Tibial nerve (tissue), 4 donors: ENCODE data around the gene LGR5.

Experiments
- CTCF ChIP-seq, 5 experiments: fragments of 200-600 bp in 3 of 5; fragments of 450-650 bp in 2 of 5; sonication (generic) in 3 of 5; IDR thresholded peaks; one replicate each; pipeline ENCODE4 v1.5.1; 2016 to 2019; ENCODE audit warnings: antibody characterized with exemption in 5 of 5, mild to moderate bottlenecking in 3 of 5, moderate library complexity in 2 of 5
- EP300 ChIP-seq, 2 donors: sonication (generic); formaldehyde crosslinking; IDR thresholded peaks; one replicate each; pipeline ENCODE4 v1.6.1; 2017; ENCODE audit warnings: antibody characterized with exemption in 2 of 2, mild to moderate bottlenecking in 1 of 2
- POLR2A ChIP-seq, 2 donors: fragments of 450-650 bp; IDR thresholded peaks; one replicate each; pipeline ENCODE4 v1.6.1; 2017; ENCODE audit warnings: antibody characterized with exemption in 2 of 2, mild to moderate bottlenecking in 2 of 2, moderate library complexity in 2 of 2

- no peak for TF ChIP-seq CTCF (IDR thresholded peaks at IDR 0.05)
- TF ChIP-seq EP300 (IDR thresholded peaks at IDR 0.05) = no peak
- no peak for TF ChIP-seq POLR2A (IDR thresholded peaks at IDR 0.05)
Observed at GRCh38 chr12:71410844-71411243, 28.8 kb upstream of the LGR5 start.
